ENCODE results near the gene THSD7A. TPM values are rescaled to one million over a fixed set of nuclear protein-coding genes. Genes with fewer than 3 reads are reported as not detected.

Gene THSD7A
- total RNA-seq, 1 experiment from 2014 or later = 0.68 TPM

- POLR2A ChIA-PET = no interaction called here
- peaks cover 9% of the 10 kb centered on the region; the same call in 1 of the 2 replicates for H3K9me3 Mint-ChIP-seq
These were observed 292.1 kb downstream of the THSD7A start for GRCh38 chr7:11539853-11540252.

More at GRCh38 chr7:11539853-11540252, 292.1 kb downstream of the THSD7A start:
- CTCF ChIA-PET = no interaction called here
- H3K36me3 Mint-ChIP-seq = no peaks in the 10 kb centered on the region
- no peaks in the 10 kb centered on the region for H3K27me3 Mint-ChIP-seq (ENCODE audit: low read depth)
- H3K4me1 Mint-ChIP-seq = peaks cover 15% of the 10 kb centered on the region
- ATAC-seq (no peak), DNase-seq (ENCODE audit: low spot score) (no peak)
- H3K27ac Mint-ChIP-seq = no peak overlapping the region
- no peak overlapping the region for H3K4me3 Mint-ChIP-seq
- TF ChIP-seq ESRRA (CRISPR knock-in tag; IDR thresholded peaks at IDR 0.05; ENCODE audit: borderline replicate concordance) (no peak), FOXP1 (CRISPR knock-in tag; IDR thresholded peaks at IDR 0.05; ENCODE audit: borderline replicate concordance) (no peak), NFYB (CRISPR knock-in tag; conservative IDR thresholded peaks at IDR 0.05; ENCODE audit: low read depth) (no peak), CREM (CRISPR knock-in tag; IDR thresholded peaks at IDR 0.05) (no peak), ZMAT4 (CRISPR knock-in tag; IDR thresholded peaks at IDR 0.05) (no peak), PRDM15 (CRISPR knock-in tag; IDR thresholded peaks at IDR 0.05) (no peak), ZBTB43 (CRISPR knock-in tag; IDR thresholded peaks at IDR 0.05) (no peak), ZNF219 (CRISPR knock-in tag; IDR thresholded peaks at IDR 0.05; ENCODE audit: borderline replicate concordance) (no peak), EMX1 (CRISPR knock-in tag; IDR thresholded peaks at IDR 0.05) (no peak), ZNF232 (CRISPR knock-in tag; IDR thresholded peaks at IDR 0.05) (no peak), ZBTB21 (CRISPR knock-in tag; IDR thresholded peaks at IDR 0.05; ENCODE audit: borderline replicate concordance) (no peak), CDX4 (CRISPR knock-in tag; IDR thresholded peaks at IDR 0.05; ENCODE audit: borderline replicate concordance) (no peak)
- TF ChIP-seq, protein P1, sequence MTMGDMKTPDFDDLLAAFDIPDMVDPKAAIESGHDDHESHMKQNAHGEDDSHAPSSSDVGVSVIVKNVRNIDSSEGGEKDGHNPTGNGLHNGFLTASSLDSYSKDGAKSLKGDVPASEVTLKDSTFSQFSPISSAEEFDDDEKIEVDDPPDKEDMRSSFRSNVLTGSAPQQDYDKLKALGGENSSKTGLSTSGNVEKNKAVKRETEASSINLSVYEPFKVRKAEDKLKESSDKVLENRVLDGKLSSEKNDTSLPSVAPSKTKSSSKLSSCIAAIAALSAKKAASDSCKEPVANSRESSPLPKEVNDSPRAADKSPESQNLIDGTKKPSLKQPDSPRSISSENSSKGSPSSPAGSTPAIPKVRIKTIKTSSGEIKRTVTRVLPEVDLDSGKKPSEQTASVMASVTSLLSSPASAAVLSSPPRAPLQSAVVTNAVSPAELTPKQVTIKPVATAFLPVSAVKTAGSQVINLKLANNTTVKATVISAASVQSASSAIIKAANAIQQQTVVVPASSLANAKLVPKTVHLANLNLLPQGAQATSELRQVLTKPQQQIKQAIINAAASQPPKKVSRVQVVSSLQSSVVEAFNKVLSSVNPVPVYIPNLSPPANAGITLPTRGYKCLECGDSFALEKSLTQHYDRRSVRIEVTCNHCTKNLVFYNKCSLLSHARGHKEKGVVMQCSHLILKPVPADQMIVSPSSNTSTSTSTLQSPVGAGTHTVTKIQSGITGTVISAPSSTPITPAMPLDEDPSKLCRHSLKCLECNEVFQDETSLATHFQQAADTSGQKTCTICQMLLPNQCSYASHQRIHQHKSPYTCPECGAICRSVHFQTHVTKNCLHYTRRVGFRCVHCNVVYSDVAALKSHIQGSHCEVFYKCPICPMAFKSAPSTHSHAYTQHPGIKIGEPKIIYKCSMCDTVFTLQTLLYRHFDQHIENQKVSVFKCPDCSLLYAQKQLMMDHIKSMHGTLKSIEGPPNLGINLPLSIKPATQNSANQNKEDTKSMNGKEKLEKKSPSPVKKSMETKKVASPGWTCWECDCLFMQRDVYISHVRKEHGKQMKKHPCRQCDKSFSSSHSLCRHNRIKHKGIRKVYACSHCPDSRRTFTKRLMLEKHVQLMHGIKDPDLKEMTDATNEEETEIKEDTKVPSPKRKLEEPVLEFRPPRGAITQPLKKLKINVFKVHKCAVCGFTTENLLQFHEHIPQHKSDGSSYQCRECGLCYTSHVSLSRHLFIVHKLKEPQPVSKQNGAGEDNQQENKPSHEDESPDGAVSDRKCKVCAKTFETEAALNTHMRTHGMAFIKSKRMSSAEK (CRISPR knock-in tag; IDR thresholded peaks at IDR 0.05; ENCODE audit: borderline replicate concordance) = no peak
- TF ChIP-seq, protein P2, sequence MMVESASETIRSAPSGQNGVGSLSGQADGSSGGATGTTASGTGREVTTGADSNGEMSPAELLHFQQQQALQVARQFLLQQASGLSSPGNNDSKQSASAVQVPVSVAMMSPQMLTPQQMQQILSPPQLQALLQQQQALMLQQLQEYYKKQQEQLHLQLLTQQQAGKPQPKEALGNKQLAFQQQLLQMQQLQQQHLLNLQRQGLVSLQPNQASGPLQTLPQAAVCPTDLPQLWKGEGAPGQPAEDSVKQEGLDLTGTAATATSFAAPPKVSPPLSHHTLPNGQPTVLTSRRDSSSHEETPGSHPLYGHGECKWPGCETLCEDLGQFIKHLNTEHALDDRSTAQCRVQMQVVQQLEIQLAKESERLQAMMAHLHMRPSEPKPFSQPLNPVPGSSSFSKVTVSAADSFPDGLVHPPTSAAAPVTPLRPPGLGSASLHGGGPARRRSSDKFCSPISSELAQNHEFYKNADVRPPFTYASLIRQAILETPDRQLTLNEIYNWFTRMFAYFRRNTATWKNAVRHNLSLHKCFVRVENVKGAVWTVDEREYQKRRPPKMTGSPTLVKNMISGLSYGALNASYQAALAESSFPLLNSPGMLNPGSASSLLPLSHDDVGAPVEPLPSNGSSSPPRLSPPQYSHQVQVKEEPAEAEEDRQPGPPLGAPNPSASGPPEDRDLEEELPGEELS (CRISPR knock-in tag; IDR thresholded peaks at IDR 0.05) = no peak
